ENCODE results near the gene SHROOM4. TPM values are rescaled to one million over a fixed set of nuclear protein-coding genes. Genes with fewer than 3 reads are reported as not detected.

SHROOM4 gene
- total RNA-seq, 1 donor from 2014 or later, result 33.2 TPM

- no peak for TF ChIP-seq CTCF (IDR thresholded peaks at IDR 0.05)
- Histone ChIP-seq H3K27me3 (ENCODE audit: low read depth) (no peaks in the 10 kb centered on the region), H3K36me3 (no peaks in the 10 kb centered on the region), H3K4me3 (no peak overlapping the region), H3K4me1 (no peaks in the 10 kb centered on the region), H3K9me3 (no peaks in the 10 kb centered on the region), H3K27ac (no peak overlapping the region)
- DNase-seq (no peak), ATAC-seq (no peak)
- intact Hi-C loops (cut with DNase I), result no loop called here
Measured at GRCh38 chrX:50577326-50577725, 236.7 kb downstream of the SHROOM4 start.

- intact Hi-C loops (cut with DNase I), result no loop called here
- H3K36me3 ChIP-seq, result no peaks in the 10 kb centered on the region
- no peak for DNase-seq
- no peak for ATAC-seq
- H3K27me3 ChIP-seq (ENCODE audit: low read depth), result no peaks in the 10 kb centered on the region
- H3K4me1 ChIP-seq, result no peaks in the 10 kb centered on the region
- H3K9me3 ChIP-seq, result no peaks in the 10 kb centered on the region
- no peak overlapping the region for H3K4me3 ChIP-seq
- H3K27ac ChIP-seq, result no peak overlapping the region
- TF ChIP-seq CTCF (IDR thresholded peaks at IDR 0.05), result no peak
Measured at GRCh38 chrX:50567636-50568035, 246.4 kb downstream of the SHROOM4 start.

DNA sequence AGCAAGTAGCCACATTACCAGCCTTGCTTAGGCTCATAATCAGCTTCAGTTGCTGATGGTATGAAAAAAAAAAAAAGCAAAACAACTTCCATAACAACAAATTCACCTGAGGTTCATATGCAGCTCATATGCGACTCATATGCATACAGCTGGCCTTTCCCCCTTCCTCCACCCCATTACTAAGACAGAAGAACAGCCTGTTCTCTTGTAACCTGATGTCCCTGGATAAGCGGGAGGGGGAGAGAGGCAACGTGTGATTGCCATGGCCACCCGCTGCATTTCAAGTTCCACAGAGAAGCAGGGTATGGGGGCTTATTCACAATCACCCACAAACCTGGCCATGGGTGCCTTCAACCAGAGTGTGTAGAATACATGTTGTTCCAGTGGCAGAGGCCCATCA is 248.3 kb downstream of the SHROOM4 start:
- Histone ChIP-seq H3K4me3 (no peak overlapping the region), H3K36me3 (no peaks in the 10 kb centered on the region), H3K27ac (no peak overlapping the region), H3K4me1 (no peaks in the 10 kb centered on the region), H3K27me3 (ENCODE audit: low read depth) (no peaks in the 10 kb centered on the region), H3K9me3 (no peaks in the 10 kb centered on the region)
- no peak for ATAC-seq
- no peak for DNase-seq
- no peak for TF ChIP-seq CTCF (IDR thresholded peaks at IDR 0.05)
- intact Hi-C loops (cut with DNase I), result no loop called here

Other genes starting within 250 kb of the SHROOM4 start
- gene BMP15, start 96.5 kb upstream of the SHROOM4 start, total RNA-seq, result not detected

Measured in lower lobe of right lung (tissue), 2 donors.